HFFc6 (cell line): Measurements from ENCODE around the gene MCC. TPM values are rescaled to one million over a fixed set of nuclear protein-coding genes. Genes with fewer than 3 reads are reported as not detected.

Source experiments
- DNase-seq: peaks from one replicate; pipeline ENCODE4 v3.0.0-alpha.2; 2018
- H3K27ac Mint-ChIP-seq: 2 replicates; pipeline ENCODE4 v1.8.0; 2020; ENCODE audit warnings: mild to moderate bottlenecking, mixed read lengths
- H3K27me3 Mint-ChIP-seq: 2 replicates; pipeline ENCODE4 v1.8.0; 2021; ENCODE audit warnings: mild to moderate bottlenecking, moderate library complexity, mixed read lengths; ENCODE audit not compliant: insufficient read depth
- H3K36me3 Mint-ChIP-seq: 2 replicates; pipeline ENCODE4 v1.8.0; 2021; ENCODE audit warnings: low read depth, mixed read lengths
- H3K4me1 Mint-ChIP-seq: 2 replicates; pipeline ENCODE4 v1.8.0; 2020; ENCODE audit warnings: low read depth, mixed read lengths
- H3K4me3 Mint-ChIP-seq: 2 replicates; pipeline ENCODE4 v1.8.0; 2020; ENCODE audit warnings: mild to moderate bottlenecking, moderate library complexity, mixed read lengths
- H3K9me3 Mint-ChIP-seq: 2 replicates; pipeline ENCODE4 v1.8.0; 2020; ENCODE audit warnings: mild to moderate bottlenecking, mixed read lengths
- CTCF ChIP-seq: fragments of 200-600 bp; sonication (generic); IDR thresholded peaks from 2 replicates; pipeline ENCODE4 v1.5.0; 2021; ENCODE audit warnings: antibody characterized with exemption, mild to moderate bottlenecking
- total RNA-seq, 6 experiments: library from RNA; stranded (reverse); fragmentation: NEBNext Ultra II Directional; extraction: Animal tissue kit (Norgen Biotek cat#: 25700); gene quantifications; 2 replicates in 1 of 6; 3 replicates in 5 of 6; pipeline ENCODE4 v1.2.3, GENCODE V29; 2021

MCC gene
- total RNA-seq, 6 experiments from 2014 or later, result 2.5 to 4.9 (median 3.0) TPM

- no peak for TF ChIP-seq CTCF
- H3K4me1 Mint-ChIP-seq, result no peaks in the 10 kb centered on the region
- no peaks in the 10 kb centered on the region for H3K9me3 Mint-ChIP-seq
- H3K27me3 Mint-ChIP-seq, result no peaks in the 10 kb centered on the region
- H3K4me3 Mint-ChIP-seq, result no peak overlapping the region
- H3K27ac Mint-ChIP-seq, result no peak overlapping the region
- no peak for DNase-seq
- no peaks in the 10 kb centered on the region for H3K36me3 Mint-ChIP-seq
Measured at GRCh38 chr5:113178073-113178779, 310.0 kb downstream of the MCC start.

- Mint-ChIP-seq H3K36me3 (no peaks in the 10 kb centered on the region), H3K4me1 (no peaks in the 10 kb centered on the region), H3K9me3 (no peaks in the 10 kb centered on the region), H3K27me3 (peaks cover 4% of the 10 kb centered on the region; the same call in 1 of the 2 replicates), H3K27ac (no peak overlapping the region), H3K4me3 (no peak overlapping the region)
- no peak for TF ChIP-seq CTCF
- DNase-seq, result no peak
Measured at GRCh38 chr5:113177225-113177624, 311.0 kb downstream of the MCC start.

- Mint-ChIP-seq H3K27me3 (peaks cover 4% of the 10 kb centered on the region; the same call in 1 of the 2 replicates), H3K9me3 (no peaks in the 10 kb centered on the region), H3K27ac (no peak overlapping the region), H3K36me3 (no peaks in the 10 kb centered on the region), H3K4me1 (no peaks in the 10 kb centered on the region), H3K4me3 (no peak overlapping the region)
- no peak for DNase-seq
- TF ChIP-seq CTCF, result no peak
Measured at GRCh38 chr5:113176734-113177133, 311.5 kb downstream of the MCC start.

- DNase-seq, result no peak
- no peaks in the 10 kb centered on the region for H3K36me3 Mint-ChIP-seq
Measured at GRCh38 chr5:113176196-113176595, 312.1 kb downstream of the MCC start.

GRCh38 chr5:113172231-113172826, 315.9 kb downstream of the MCC start:
- no peaks in the 10 kb centered on the region for H3K9me3 Mint-ChIP-seq
- H3K27ac Mint-ChIP-seq, result no peak overlapping the region
- H3K4me3 Mint-ChIP-seq, result no peak overlapping the region
- DNase-seq, result no peak
- no peaks in the 10 kb centered on the region for H3K36me3 Mint-ChIP-seq
- peaks cover 4% of the 10 kb centered on the region for H3K4me1 Mint-ChIP-seq
- peaks cover 17% of the 10 kb centered on the region for H3K27me3 Mint-ChIP-seq
- no peak for TF ChIP-seq CTCF

More at GRCh38 chr5:113176196-113176595, 312.1 kb downstream of the MCC start:
- Mint-ChIP-seq H3K9me3 (no peaks in the 10 kb centered on the region), H3K27ac (no peak overlapping the region), H3K27me3 (peaks cover 7% of the 10 kb centered on the region), H3K4me1 (no peaks in the 10 kb centered on the region), H3K4me3 (no peak overlapping the region)
- no peak for TF ChIP-seq CTCF
